ENCODE measurements around the gene OR2B3. TPM values are rescaled to one million over a fixed set of nuclear protein-coding genes. Genes with fewer than 3 reads are reported as not detected.

The OR2B3 gene
- total RNA-seq, 1 donor from 2014 or later, result not detected

DNA sequence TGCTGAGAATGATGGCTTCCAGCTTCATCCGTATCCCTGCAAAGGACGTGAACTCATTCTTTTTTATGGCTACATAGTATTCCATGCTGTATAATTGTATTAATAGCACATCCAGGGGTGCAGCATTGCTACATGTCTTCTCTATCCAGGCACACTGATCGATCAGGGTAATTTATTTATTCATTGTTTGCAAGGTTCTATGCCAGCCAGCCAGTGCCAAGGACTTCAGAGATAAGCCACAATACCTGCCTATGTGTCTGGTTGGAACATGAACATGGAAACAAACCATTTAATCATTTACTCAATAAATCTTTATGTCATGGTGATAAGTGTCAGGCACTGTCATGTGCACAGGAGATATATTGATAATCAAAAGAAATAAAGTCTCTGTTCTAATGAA is 5.8 kb upstream of the OR2B3 start:
- no peaks in the 10 kb centered on the region for H3K27me3 ChIP-seq (ENCODE audit: insufficient read depth, low read length)
- no peak for DNase-seq (ENCODE audit: low read depth)
- H3K27me3 Mint-ChIP-seq (ENCODE audit: low read depth, unreplicated experiment), result no peaks in the 10 kb centered on the region
- H4K20me1 ChIP-seq (ENCODE audit: insufficient read depth, low read length), result no peaks in the 10 kb centered on the region
- no peak overlapping the region for H3K27ac Mint-ChIP-seq (ENCODE audit: unreplicated experiment)
- H3K4me3 Mint-ChIP-seq (ENCODE audit: unreplicated experiment), result no peak overlapping the region
- H3K4me3 ChIP-seq (ENCODE audit: insufficient read depth, low read depth, low read length), result no peak overlapping the region
- no peak for TF ChIP-seq EZH2 (IDR thresholded peaks at IDR 0.05; ENCODE audit: insufficient read depth, low read length)
- TF ChIP-seq, protein P1, sequence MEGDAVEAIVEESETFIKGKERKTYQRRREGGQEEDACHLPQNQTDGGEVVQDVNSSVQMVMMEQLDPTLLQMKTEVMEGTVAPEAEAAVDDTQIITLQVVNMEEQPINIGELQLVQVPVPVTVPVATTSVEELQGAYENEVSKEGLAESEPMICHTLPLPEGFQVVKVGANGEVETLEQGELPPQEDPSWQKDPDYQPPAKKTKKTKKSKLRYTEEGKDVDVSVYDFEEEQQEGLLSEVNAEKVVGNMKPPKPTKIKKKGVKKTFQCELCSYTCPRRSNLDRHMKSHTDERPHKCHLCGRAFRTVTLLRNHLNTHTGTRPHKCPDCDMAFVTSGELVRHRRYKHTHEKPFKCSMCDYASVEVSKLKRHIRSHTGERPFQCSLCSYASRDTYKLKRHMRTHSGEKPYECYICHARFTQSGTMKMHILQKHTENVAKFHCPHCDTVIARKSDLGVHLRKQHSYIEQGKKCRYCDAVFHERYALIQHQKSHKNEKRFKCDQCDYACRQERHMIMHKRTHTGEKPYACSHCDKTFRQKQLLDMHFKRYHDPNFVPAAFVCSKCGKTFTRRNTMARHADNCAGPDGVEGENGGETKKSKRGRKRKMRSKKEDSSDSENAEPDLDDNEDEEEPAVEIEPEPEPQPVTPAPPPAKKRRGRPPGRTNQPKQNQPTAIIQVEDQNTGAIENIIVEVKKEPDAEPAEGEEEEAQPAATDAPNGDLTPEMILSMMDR (IDR thresholded peaks at IDR 0.05; ENCODE audit: insufficient read depth, low read depth, low read length), result no peak
- H3K9me3 ChIP-seq (ENCODE audit: insufficient read depth, low read depth, low read length), result no peaks in the 10 kb centered on the region
- FAIRE-seq, result no peak
- H3K27ac ChIP-seq (ENCODE audit: low read depth, low read length), result no peak overlapping the region
- no peak overlapping the region for H3K4me2 ChIP-seq (ENCODE audit: low read length)
- H3K79me2 ChIP-seq (ENCODE audit: insufficient read depth, low read length), result no peaks in the 10 kb centered on the region
- H3K9ac ChIP-seq (ENCODE audit: low read length), result no peak overlapping the region
- no peaks in the 10 kb centered on the region for H3K36me3 Mint-ChIP-seq (ENCODE audit: low read depth, unreplicated experiment)
- H3K9me3 Mint-ChIP-seq (ENCODE audit: unreplicated experiment), result no peaks in the 10 kb centered on the region
- H3K4me1 ChIP-seq (ENCODE audit: insufficient read depth, low read length), result no peaks in the 10 kb centered on the region
- no peak overlapping the region for H2AFZ ChIP-seq (ENCODE audit: low read depth, low read length)
- no peaks in the 10 kb centered on the region for H3K4me1 Mint-ChIP-seq (ENCODE audit: low read depth, unreplicated experiment)
- no peaks in the 10 kb centered on the region for H3K36me3 ChIP-seq (ENCODE audit: insufficient read depth, low read length)

DNA sequence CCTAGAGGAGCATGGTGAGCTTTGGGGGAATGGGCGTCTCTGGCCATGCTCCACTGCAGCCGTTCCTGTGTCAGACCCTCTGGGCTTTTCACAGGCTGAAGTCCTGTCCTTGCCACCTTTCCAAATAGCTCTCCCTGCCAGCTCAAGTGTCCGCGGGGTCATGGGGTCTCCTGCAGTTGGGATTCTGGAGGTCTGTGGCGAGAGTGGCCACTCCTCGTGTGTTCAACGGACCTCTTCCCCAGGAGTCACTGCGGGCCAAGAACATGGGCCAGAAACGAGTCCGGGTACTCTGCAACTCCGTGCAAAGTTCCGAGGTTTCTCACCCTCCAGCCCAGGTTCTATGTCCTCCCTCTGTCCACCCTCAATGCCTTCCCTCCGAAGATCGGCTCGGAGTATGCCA is 4.7 kb downstream of the OR2B3 start:
- Histone ChIP-seq H3K36me3 (ENCODE audit: insufficient read depth, low read length) (no peaks in the 10 kb centered on the region), H4K20me1 (ENCODE audit: insufficient read depth, low read length) (no peaks in the 10 kb centered on the region), H3K9me3 (ENCODE audit: insufficient read depth, low read depth, low read length) (peaks cover 2% of the 10 kb centered on the region), H3K27me3 (ENCODE audit: insufficient read depth, low read length) (no peaks in the 10 kb centered on the region), H3K79me2 (ENCODE audit: insufficient read depth, low read length) (no peaks in the 10 kb centered on the region), H3K27ac (ENCODE audit: low read depth, low read length) (no peak overlapping the region), H3K4me3 (ENCODE audit: insufficient read depth, low read depth, low read length) (no peak overlapping the region), H3K4me1 (ENCODE audit: insufficient read depth, low read length) (no peaks in the 10 kb centered on the region), H3K9ac (ENCODE audit: low read length) (no peak overlapping the region), H3K4me2 (ENCODE audit: low read length) (no peak overlapping the region), H2AFZ (ENCODE audit: low read depth, low read length) (no peak overlapping the region)
- H3K27ac Mint-ChIP-seq (ENCODE audit: unreplicated experiment), result no peak overlapping the region
- no peak for FAIRE-seq
- H3K36me3 Mint-ChIP-seq (ENCODE audit: low read depth, unreplicated experiment), result no peaks in the 10 kb centered on the region
- TF ChIP-seq EZH2 (IDR thresholded peaks at IDR 0.05; ENCODE audit: insufficient read depth, low read length), result no peak
- TF ChIP-seq, protein P1 (IDR thresholded peaks at IDR 0.05; ENCODE audit: insufficient read depth, low read depth, low read length), result no peak
- no peaks in the 10 kb centered on the region for H3K4me1 Mint-ChIP-seq (ENCODE audit: low read depth, unreplicated experiment)
- DNase-seq (ENCODE audit: low read depth), result no peak
- H3K9me3 Mint-ChIP-seq (ENCODE audit: unreplicated experiment), result no peaks in the 10 kb centered on the region
- H3K27me3 Mint-ChIP-seq (ENCODE audit: low read depth, unreplicated experiment), result peaks cover 13% of the 10 kb centered on the region
- no peak overlapping the region for H3K4me3 Mint-ChIP-seq (ENCODE audit: unreplicated experiment)

DNA sequence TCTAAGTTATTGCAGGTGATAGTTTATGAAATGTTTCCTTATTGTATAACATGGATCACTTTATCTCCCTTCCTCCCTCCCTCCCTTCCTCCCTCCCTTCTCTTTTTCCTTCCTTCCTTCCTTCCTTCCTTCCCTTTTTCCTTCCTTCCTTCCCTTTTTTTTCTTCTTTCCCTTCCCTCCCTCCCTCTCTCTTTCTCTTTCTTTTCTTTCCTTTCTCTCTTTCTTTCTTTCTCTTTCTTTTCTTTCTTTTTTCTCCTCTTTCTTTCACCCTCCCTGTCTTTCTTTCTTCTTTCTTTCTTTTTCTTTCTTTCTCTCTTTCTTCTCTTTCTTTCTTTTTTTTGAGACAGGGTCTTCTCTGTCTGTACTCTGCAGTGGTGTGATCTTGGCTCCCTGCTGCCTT is 5.8 kb downstream of the OR2B3 start:
- no peak for FAIRE-seq

More for the DNA sequence above, 5.8 kb downstream of the OR2B3 start:
- H3K27ac Mint-ChIP-seq (ENCODE audit: unreplicated experiment), result no peak overlapping the region
- TF ChIP-seq, protein P1 (IDR thresholded peaks at IDR 0.05; ENCODE audit: insufficient read depth, low read depth, low read length), result no peak
- no peak for TF ChIP-seq EZH2 (IDR thresholded peaks at IDR 0.05; ENCODE audit: insufficient read depth, low read length)
- peaks cover 11% of the 10 kb centered on the region for H3K27me3 Mint-ChIP-seq (ENCODE audit: low read depth, unreplicated experiment)
- Histone ChIP-seq H3K9ac (ENCODE audit: low read length) (no peak overlapping the region), H3K36me3 (ENCODE audit: insufficient read depth, low read length) (no peaks in the 10 kb centered on the region), H4K20me1 (ENCODE audit: insufficient read depth, low read length) (no peaks in the 10 kb centered on the region), H3K9me3 (ENCODE audit: insufficient read depth, low read depth, low read length) (peaks cover 2% of the 10 kb centered on the region), H2AFZ (ENCODE audit: low read depth, low read length) (no peak overlapping the region), H3K4me3 (ENCODE audit: insufficient read depth, low read depth, low read length) (no peak overlapping the region), H3K4me1 (ENCODE audit: insufficient read depth, low read length) (no peaks in the 10 kb centered on the region), H3K27ac (ENCODE audit: low read depth, low read length) (no peak overlapping the region), H3K79me2 (ENCODE audit: insufficient read depth, low read length) (no peaks in the 10 kb centered on the region), H3K27me3 (ENCODE audit: insufficient read depth, low read length) (no peaks in the 10 kb centered on the region), H3K4me2 (ENCODE audit: low read length) (no peak overlapping the region)
- H3K4me1 Mint-ChIP-seq (ENCODE audit: low read depth, unreplicated experiment), result no peaks in the 10 kb centered on the region
- no peaks in the 10 kb centered on the region for H3K36me3 Mint-ChIP-seq (ENCODE audit: low read depth, unreplicated experiment)
- no peak overlapping the region for H3K4me3 Mint-ChIP-seq (ENCODE audit: unreplicated experiment)
- no peaks in the 10 kb centered on the region for H3K9me3 Mint-ChIP-seq (ENCODE audit: unreplicated experiment)
- no peak for DNase-seq (ENCODE audit: low read depth)
